Measurements from ENCODE around the gene CPEB4. TPM values are rescaled to one million over a fixed set of nuclear protein-coding genes. Genes with fewer than 3 reads are reported as not detected.

Gene CPEB4
- total and polyA plus RNA-seq, 9 of the 15 experiments (the other 6 are each of a cell fraction or from before 2014, with no cell fraction given): 7.4 to 21.3 (median 12.4) TPM

DNA sequence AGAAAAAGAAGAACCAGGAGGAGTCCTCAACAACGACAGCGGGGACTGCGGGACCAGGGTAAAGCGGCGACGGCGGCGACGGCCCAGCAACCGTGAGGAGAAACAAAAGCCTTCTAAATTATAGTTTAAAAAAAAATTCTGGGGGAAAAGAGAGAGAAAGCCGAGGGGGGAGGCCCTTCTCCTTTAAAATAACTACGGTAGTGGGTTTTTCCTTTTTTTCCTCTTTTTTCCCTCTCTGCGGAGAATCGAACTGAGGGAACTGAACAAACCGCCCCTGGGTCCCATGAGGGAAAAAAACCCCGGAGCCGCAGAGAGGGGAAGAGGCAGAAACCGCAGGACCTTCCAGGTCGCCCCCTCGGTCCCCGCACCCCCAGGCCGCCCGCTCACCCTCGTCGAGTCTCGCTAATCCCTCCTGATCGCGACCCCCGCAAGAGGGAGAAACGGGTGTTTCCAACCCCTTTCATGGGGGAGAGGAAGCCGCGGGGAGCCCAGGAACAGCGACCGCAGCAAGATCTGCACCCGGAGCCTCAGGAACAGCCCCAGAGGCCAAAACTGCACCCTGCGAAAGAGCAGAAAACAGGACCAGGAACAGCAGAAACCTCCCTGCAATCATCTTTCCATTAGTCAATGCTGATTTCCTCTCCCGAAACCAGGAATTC is 453 bp downstream of the CPEB4 start (continued):
- TF ChIP-seq, protein P1, sequence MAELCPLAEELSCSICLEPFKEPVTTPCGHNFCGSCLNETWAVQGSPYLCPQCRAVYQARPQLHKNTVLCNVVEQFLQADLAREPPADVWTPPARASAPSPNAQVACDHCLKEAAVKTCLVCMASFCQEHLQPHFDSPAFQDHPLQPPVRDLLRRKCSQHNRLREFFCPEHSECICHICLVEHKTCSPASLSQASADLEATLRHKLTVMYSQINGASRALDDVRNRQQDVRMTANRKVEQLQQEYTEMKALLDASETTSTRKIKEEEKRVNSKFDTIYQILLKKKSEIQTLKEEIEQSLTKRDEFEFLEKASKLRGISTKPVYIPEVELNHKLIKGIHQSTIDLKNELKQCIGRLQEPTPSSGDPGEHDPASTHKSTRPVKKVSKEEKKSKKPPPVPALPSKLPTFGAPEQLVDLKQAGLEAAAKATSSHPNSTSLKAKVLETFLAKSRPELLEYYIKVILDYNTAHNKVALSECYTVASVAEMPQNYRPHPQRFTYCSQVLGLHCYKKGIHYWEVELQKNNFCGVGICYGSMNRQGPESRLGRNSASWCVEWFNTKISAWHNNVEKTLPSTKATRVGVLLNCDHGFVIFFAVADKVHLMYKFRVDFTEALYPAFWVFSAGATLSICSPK (IDR thresholded peaks at IDR 0.05; ENCODE audit: borderline replicate concordance): 0 out of 2 replicates have a peak, but pooled peaks have one; percentile 32
- TF ChIP-seq SREBF1 (IDR thresholded peaks at IDR 0.05; ENCODE audit: borderline replicate concordance, low read depth, low read length) (no peak), IFI16 (CRISPR knock-in tag; IDR thresholded peaks at IDR 0.05) (no peak), ZNF143 (CRISPR knock-in tag; IDR thresholded peaks at IDR 0.05) (no peak), HNRNPH1 (optimal IDR thresholded peaks at IDR 0.05; ENCODE audit: low read depth, low read length) (no peak), ZNF583 (CRISPR knock-in tag; IDR thresholded peaks at IDR 0.05) (no peak), TCF3 (CRISPR knock-in tag; IDR thresholded peaks at IDR 0.05) (no peak), PHB2 (IDR thresholded peaks at IDR 0.05; ENCODE audit: low read depth) (0 out of 2 replicates have a peak, but pooled peaks have one; percentile 32), BDP1 (IDR thresholded peaks at IDR 0.05; ENCODE audit: insufficient read depth, insufficient read length) (no peak), HSF4 (CRISPR knock-in tag; IDR thresholded peaks at IDR 0.05; ENCODE audit: borderline replicate concordance) (no peak), COPS2 (conservative IDR thresholded peaks at IDR 0.05) (no peak), GATAD2B (IDR thresholded peaks at IDR 0.05; ENCODE audit: borderline replicate concordance) (no peak), SAP30 (IDR thresholded peaks at IDR 0.05; ENCODE audit: borderline replicate concordance, insufficient read depth, low read depth, low read length, poor library complexity, severe bottlenecking) (peak; percentile 34), HMG20A (CRISPR knock-in tag; conservative IDR thresholded peaks at IDR 0.05) (no peak), ZNF561 (CRISPR knock-in tag; conservative IDR thresholded peaks at IDR 0.05) (no peak)
- TF ChIP-seq, protein P2, sequence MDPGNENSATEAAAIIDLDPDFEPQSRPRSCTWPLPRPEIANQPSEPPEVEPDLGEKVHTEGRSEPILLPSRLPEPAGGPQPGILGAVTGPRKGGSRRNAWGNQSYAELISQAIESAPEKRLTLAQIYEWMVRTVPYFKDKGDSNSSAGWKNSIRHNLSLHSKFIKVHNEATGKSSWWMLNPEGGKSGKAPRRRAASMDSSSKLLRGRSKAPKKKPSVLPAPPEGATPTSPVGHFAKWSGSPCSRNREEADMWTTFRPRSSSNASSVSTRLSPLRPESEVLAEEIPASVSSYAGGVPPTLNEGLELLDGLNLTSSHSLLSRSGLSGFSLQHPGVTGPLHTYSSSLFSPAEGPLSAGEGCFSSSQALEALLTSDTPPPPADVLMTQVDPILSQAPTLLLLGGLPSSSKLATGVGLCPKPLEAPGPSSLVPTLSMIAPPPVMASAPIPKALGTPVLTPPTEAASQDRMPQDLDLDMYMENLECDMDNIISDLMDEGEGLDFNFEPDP (CRISPR knock-in tag; IDR thresholded peaks at IDR 0.05): no peak
- TF ChIP-seq, protein P3, sequence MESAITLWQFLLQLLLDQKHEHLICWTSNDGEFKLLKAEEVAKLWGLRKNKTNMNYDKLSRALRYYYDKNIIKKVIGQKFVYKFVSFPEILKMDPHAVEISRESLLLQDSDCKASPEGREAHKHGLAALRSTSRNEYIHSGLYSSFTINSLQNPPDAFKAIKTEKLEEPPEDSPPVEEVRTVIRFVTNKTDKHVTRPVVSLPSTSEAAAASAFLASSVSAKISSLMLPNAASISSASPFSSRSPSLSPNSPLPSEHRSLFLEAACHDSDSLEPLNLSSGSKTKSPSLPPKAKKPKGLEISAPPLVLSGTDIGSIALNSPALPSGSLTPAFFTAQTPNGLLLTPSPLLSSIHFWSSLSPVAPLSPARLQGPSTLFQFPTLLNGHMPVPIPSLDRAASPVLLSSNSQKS (CRISPR knock-in tag; IDR thresholded peaks at IDR 0.05): no peak
- TF ChIP-seq, protein P4, sequence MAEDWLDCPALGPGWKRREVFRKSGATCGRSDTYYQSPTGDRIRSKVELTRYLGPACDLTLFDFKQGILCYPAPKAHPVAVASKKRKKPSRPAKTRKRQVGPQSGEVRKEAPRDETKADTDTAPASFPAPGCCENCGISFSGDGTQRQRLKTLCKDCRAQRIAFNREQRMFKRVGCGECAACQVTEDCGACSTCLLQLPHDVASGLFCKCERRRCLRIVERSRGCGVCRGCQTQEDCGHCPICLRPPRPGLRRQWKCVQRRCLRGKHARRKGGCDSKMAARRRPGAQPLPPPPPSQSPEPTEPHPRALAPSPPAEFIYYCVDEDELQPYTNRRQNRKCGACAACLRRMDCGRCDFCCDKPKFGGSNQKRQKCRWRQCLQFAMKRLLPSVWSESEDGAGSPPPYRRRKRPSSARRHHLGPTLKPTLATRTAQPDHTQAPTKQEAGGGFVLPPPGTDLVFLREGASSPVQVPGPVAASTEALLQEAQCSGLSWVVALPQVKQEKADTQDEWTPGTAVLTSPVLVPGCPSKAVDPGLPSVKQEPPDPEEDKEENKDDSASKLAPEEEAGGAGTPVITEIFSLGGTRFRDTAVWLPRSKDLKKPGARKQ (CRISPR knock-in tag; IDR thresholded peaks at IDR 0.05): no peak
- TF ChIP-seq, protein P5, sequence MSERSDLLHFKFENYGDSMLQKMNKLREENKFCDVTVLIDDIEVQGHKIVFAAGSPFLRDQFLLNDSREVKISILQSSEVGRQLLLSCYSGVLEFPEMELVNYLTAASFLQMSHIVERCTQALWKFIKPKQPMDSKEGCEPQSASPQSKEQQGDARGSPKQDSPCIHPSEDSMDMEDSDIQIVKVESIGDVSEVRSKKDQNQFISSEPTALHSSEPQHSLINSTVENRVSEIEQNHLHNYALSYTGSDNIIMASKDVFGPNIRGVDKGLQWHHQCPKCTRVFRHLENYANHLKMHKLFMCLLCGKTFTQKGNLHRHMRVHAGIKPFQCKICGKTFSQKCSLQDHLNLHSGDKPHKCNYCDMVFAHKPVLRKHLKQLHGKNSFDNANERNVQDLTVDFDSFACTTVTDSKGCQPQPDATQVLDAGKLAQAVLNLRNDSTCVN (CRISPR knock-in tag; IDR thresholded peaks at IDR 0.05): no peak
